OCI-M2 (cell line): Measurements from ENCODE around the gene DLGAP1.
A peak's percentile ranks its signal among the peaks of the same experiment; 100 is the strongest.

ENCODE experiments used
- DNase-seq: peaks from one replicate; lab custom pipeline; 2025; ENCODE audit not compliant: unreplicated experiment; lab: John Stamatoyannopoulos, UW

DLGAP1 gene

DNA sequence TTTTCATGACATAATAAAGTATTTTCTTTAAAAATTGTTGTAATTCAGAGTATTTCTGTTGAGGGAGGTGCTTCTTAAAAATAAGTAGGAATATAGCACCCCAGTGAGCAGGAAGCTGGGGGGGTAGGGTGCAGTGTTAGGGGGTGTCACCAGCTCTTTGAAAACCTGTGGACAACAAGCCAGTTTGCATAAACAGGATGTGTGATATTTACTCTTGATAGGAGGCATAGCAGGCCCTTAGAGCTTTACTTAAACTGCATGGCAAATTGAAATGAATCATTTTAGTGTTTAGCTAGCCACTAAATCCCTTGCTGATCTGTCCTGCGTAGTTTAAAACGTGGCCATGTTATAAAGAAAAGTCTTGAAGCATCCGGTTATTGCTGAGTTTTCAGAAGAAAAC is 996.7 kb downstream of the DLGAP1 start:
- DNase-seq: no peak

GRCh38 chr18:3457261-3457724 is 997.8 kb downstream of the DLGAP1 start:
- DNase-seq: no peak

- no peak for DNase-seq
Observed at GRCh38 chr18:3456686-3457069, 998.4 kb downstream of the DLGAP1 start.

DNA sequence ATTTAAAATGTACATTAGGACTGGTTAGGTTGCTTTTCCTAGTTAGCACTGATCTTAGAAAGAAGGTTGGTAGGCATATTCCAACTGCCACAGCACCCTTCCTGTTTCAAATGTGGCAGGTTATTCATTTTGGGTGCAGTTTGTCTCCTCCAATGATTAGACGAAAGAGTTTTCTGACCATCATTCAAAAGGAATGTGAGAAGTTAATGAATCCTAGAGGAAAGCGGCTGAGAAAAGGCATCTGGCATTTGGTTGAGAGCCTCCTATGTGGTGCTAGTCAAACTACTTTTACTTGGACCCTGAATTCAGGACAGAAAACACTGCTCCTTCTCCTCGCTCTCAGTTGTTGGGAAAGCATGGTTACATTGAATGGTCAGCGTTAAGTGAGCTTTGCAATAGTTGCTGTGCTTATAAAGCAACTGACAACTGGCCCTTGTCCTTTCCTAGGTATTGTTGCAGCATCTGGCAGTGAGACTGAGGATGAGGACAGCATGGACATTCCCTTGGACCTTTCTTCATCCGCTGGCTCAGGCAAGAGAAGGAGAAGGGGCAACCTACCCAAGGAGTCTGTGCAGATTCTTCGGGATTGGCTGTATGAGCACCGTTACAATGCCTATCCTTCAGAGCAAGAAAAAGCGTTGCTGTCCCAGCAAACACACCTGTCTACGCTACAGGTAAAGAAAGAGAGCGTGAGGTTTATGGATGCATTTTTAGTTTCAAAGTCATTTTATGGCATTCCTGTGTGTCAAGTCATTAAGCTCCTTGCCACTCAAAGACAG is 999.0 kb downstream of the DLGAP1 start:
- no peak for DNase-seq

DNA sequence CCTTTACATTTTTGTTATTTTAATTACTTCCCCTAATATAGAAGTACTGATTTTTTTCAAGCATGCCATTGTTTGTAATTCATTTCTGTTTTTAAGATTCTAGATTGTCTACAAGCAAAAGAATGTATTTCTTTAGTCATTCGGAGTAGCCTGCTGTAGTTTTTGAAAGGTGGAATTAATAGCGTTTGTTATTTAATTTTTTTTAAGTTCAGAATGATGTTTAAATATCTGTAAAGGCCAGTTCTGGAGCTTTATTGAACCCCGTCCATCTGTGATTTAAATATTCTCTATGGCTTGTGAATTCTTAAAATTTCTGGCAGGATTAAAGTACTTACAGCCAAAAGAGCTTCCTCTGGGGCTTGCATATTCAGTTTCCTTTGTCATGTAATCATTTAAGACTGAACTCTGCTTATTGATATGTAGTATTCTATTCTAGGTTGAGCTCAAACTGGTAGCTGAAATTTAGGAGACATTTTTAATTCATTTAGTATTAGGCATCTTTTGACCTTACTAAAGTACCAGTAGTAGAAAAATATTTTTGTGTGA is 999.9 kb downstream of the DLGAP1 start:
- DNase-seq: no peak

GRCh38 chr18:3454365-3455089 is 1000.6 kb downstream of the DLGAP1 start:
- DNase-seq: no peak

DNA sequence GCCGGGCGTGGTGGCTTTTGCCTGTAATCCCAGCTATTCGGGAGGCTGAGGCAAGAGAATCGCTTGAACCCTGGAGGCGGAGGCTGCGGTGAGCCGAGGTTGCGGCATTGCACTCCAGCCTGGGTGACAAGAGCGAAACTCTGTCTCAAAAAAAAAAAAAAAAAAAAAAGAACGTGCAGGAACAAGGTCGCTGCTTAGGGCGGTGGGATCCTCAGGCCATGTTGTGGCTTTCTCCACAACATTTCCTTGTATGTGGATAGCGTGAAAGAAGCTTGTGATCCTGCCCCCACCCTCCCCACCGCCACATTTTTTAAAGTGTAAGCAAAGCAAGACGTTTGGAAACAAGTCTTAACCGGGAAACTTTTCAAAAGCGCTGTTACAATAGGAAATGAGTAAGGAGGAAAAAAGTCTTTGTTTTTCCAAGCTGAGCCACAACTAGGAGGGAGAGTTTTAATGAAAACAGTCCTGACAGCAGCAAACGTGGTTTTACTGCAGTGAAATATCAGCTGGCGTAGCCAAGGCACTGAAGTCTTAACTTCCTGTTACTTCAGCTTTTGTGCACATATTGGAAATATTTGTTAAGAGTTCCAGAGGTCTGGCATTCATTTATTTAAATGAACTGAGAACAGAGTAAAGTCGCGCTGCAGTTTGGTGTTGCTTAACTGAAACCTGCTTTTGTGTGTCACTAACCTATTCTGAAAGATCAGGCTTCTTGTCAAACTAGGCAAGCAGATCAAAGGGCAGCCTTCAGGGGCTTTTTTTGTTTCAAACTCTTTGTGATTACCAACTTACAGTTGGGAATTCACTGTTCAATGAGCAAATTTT is 1001.4 kb downstream of the DLGAP1 start:
- no peak for DNase-seq

DNA sequence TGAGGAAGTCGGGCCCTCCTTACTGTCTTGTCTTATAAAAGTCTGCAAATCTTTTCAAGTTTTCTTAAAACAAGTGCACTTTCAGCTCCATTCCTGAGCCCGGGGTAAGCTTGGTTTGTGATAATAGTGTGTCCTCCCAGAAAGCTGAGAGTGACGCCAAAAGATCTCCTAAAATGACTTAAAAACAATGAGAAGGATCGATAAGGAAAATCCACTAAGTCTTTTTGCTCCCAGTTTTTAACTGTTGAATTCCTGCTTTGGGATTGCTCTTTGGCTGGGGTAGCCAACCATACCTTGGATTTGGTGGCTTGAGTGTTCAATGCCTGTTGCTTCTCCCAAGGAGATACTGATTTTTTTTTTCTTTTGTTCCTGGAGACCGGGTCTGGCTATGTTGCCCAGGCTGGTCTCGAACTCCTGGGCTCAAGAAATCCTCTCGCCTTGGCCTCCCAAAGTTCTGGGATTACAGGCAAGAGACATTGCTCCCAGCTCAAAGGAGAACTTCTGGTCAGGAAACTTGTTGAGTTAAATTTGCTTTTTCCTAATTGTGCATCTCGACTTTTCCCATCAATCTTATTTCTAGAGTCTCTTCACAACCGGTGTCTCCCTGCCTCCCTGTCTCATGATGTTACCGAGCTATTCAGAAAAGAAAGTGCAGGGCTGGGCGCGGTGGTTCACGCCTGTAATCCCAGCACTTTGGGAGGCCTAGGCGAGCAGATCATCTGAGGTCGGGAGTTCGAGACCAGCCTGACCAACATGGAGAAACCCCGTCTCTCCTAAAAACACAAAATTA is 1002.2 kb downstream of the DLGAP1 start:
- no peak for DNase-seq

- no peak for DNase-seq
Observed at GRCh38 chr18:3451989-3452749, 1002.9 kb downstream of the DLGAP1 start.

GRCh38 chr18:3451183-3451988 is 1003.7 kb downstream of the DLGAP1 start:
- no peak for DNase-seq

- DNase-seq: no peak
Observed at GRCh38 chr18:3450799-3451182, 1004.3 kb downstream of the DLGAP1 start.

- no peak for DNase-seq
Observed at GRCh38 chr18:3450012-3450798, 1004.9 kb downstream of the DLGAP1 start, which contains the start of gene TGIF1. Gene TGIF1 (plus strand): TSS chr18:3450172. CDS start chr18:3450490, 318 bp downstream.

DNA sequence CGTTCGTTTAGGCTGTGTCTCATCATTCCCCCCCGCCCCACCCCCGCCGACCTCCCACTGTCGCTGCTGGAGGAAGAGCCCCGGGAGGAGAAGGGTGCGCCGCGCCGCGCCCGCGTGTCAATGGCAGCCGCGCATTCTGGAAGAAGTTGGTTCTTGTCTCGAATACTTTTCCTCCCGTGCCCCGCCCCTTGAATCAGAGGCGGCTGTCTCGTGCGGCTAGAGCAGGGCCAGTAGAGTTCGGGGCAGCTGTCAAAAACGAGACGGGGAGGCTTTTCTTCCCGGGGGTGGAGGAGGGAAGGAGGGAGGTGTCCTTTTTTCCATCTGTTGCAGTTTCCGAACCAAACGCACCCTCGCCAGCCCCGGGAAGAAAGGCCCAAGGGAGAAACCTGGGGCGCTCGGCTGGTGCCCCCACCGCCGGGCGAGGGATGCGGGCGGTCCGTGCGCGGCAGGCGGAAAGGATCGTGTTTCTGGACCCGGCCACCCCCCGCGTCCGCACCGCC is 1005.5 kb downstream of the DLGAP1 start:
- DNase-seq: no peak

DNA sequence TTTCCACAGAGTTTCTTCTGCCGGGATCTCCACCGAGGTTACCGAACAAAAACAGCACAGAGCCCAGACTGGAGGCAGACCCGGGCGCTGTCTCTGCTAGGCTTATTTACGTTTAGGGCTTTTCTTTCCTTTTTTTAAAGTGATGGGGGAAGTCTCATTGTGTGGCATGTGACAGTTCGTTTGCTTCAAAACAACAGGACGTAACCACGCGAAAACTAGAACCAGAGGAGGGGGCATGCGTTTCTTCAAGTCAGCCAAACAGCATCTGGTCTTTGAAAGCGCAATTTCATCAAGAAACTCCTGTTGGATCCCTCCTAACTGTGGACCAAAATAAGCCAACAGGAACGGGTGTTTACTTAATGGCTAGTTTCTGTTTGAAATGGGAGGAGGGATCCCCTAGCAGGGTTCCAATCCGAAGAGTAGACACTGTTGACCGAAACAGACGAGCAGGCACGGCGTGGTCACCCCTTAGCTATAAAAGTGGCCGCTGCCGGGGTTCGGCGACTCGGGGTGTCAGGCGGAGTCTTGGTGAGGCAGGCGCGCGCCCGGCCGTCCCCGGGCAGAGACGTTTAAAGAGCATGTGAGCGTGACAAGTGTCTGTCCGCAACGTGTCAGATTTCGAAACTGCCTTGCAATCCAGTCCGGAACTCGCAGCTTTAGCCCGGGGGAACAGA is 1006.1 kb downstream of the DLGAP1 start:
- DNase-seq: no peak

- DNase-seq: peak; percentile 64
Observed at GRCh38 chr18:3447895-3448837, 1006.9 kb downstream of the DLGAP1 start.
